ENCODE results near the gene ATP2B2. TPM values are rescaled to one million over a fixed set of nuclear protein-coding genes. Genes with fewer than 3 reads are reported as not detected.

Gene ATP2B2
- total RNA-seq, 1 donor from 2014 or later = 0.24 TPM

Other genes with a start within 250 kb of the ATP2B2 start
- gene GHRL, start 212.6 kb downstream of the ATP2B2 start, total RNA-seq = 0.76 TPM
- 77.4 TPM for gene SEC13, start 184.5 kb downstream of the ATP2B2 start, total RNA-seq

Data from esophagus mucosa (tissue), 1 donor.